Immature natural killer cell (primary cell): Measurements from ENCODE around the gene CUEDC1. TPM values are rescaled to one million over a fixed set of nuclear protein-coding genes. Genes with fewer than 3 reads are reported as not detected.
A peak's percentile ranks its signal among the peaks of the same experiment; 100 is the strongest.
"Not testable (repeated sequence)": the region's sequence is repeated elsewhere in the genome, so short reads cannot be mapped to it uniquely, and the experiment has no call there.

ENCODE experiments used
- DNase-seq, 3 donors: peaks; one replicate each; pipeline ENCODE4 v3.0.0; 2022; ENCODE audit warnings: mixed read lengths in 1 of 3
- H3K27ac Mint-ChIP-seq, 6 donors: one replicate each; pipeline ENCODE4 v1.8.0; 2020; ENCODE audit warnings: mixed read lengths in 6 of 6, mild to moderate bottlenecking in 5 of 6, inconsistent platforms in 4 of 6, moderate library complexity in 3 of 6
- H3K27me3 Mint-ChIP-seq, 3 donors: one replicate each; pipeline ENCODE4 v1.8.0; 2020 to 2021; ENCODE audit warnings: low read depth in 3 of 3, mild to moderate bottlenecking in 3 of 3, mixed read lengths in 3 of 3, moderate library complexity in 3 of 3, inconsistent platforms in 1 of 3
- H3K36me3 Mint-ChIP-seq, 3 donors: one replicate each; pipeline ENCODE4 v1.8.0; 2020; ENCODE audit warnings: mixed read lengths in 3 of 3, inconsistent platforms in 2 of 3, mild to moderate bottlenecking in 2 of 3
- H3K4me1 Mint-ChIP-seq, 2 donors: one replicate each; pipeline ENCODE4 v1.8.0; 2020; ENCODE audit warnings: inconsistent platforms in 2 of 2, mild to moderate bottlenecking in 2 of 2, mixed read lengths in 2 of 2, moderate library complexity in 1 of 2
- H3K4me3 Mint-ChIP-seq, 5 donors: one replicate each; pipeline ENCODE4 v1.8.0; 2020; ENCODE audit warnings: mild to moderate bottlenecking in 5 of 5, mixed read lengths in 5 of 5, inconsistent platforms in 3 of 5, moderate library complexity in 3 of 5
- H3K9me3 Mint-ChIP-seq, 6 donors: one replicate each; pipeline ENCODE4 v1.8.0; 2020; ENCODE audit warnings: mild to moderate bottlenecking in 6 of 6, mixed read lengths in 6 of 6, inconsistent platforms in 4 of 6, moderate library complexity in 3 of 6
- polyA plus RNA-seq, 3 donors: library from polyadenylated mRNA; unstranded; fragments of 300-500 nt; fragmentation: Illumina TruSeq; gene quantifications; one replicate each; pipeline ENCODE4 v1.2.3, GENCODE V29; 2021

Gene CUEDC1
- polyA plus RNA-seq, 3 donors from 2014 or later, result 0.43 to 2.5 (median 0.52) TPM

DNA sequence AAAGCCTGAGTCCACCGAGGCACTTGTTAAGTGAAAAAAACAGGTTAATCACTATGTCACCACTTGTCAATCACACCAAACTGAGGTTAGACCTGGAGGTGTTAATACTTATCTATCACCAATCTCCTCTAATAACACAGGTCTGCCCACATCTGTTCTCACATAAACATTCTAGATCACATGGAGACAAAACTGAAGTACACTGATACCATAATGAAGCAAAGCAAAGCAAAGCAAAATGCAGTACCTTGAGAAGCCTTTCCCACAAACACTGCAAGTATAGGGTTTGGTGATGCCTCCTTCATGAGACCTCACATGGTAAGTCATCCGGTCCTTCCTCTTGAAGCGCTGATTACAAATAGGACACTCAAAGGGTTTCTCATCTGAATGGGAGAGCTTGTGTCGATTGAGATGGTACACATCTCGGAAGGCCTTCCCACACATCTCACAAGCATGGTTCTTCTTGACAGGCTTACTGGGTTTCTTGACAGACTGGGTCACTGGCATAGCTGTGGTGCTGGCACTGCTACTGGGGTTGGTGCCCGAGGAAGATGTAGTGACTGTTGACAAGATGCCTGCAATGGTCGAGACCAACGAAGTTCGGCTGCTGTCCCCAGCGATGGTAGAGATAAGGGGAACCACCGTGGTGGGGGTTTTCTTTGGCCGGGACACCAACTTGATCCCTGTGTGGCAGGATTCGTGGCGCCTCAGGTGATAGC lies 27.4 kb upstream of the CUEDC1 start:
- Mint-ChIP-seq H3K9me3 (no peaks in the 10 kb centered on the region), H3K4me3 (peak overlapping the region; percentile 12 to 96 (median 61)), H3K4me1 (peaks cover 64 to 74% of the 10 kb centered on the region in 2 donors), H3K27ac (peak overlapping the region; percentile 1 to 86 (median 50)), H3K27me3 (peaks cover 0 to 10% (median 5%) of the 10 kb centered on the region in 3 donors), H3K36me3 (peaks cover 9 to 39% (median 18%) of the 10 kb centered on the region in 3 donors)
- peak; percentile 55 to 74 (median 64) for DNase-seq

DNA sequence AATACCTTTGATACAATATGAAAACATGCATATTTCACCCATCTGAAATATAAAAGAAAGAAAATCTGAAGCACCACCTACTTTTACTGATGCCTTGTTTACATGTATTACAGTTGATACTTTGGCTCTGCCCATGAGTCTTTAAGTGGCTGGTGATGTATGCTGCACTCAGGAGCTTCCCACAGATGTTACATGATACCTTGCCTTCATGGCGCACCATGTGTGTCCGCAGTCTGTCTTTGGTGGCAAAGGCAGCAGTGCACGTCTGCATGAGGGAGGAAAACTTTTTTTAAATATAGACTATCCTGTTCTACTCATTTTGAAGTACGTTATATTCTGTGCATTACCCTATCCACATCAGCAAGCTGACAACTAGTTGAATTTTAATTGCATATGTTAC lies 25.3 kb upstream of the CUEDC1 start:
- H3K36me3 Mint-ChIP-seq, result peaks cover 25 to 57% (median 30%) of the 10 kb centered on the region in 3 donors
- no peak for DNase-seq
- no peak overlapping the region for H3K4me3 Mint-ChIP-seq

DNA sequence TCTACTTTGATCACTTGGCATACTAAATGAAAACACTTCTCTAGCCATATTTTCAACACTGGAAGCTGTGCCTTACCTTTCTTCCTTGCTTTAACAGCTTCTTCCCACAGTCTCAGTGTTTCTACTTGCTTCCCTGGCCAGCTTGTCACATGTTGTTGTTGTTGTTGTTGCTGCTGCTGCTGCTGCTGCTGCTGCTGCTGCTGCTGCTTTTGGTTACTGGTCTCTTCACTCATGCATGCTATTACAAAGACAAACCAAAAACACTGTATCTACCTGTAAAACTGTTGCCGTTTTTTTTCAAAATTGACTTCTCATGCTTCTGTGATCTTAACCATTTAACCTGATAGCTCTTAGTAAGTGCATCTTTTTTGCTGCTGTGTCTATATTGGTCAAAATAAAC lies 23.9 kb upstream of the CUEDC1 start:
- Mint-ChIP-seq H3K9me3 (no peaks in the 10 kb centered on the region), H3K4me3 (no peak overlapping the region), H3K36me3 (peaks cover 30 to 64% (median 36%) of the 10 kb centered on the region in 3 donors), H3K27me3 (peaks cover 0 to 2% (median 0%) of the 10 kb centered on the region in 3 donors), H3K4me1 (peaks cover 35 to 52% of the 10 kb centered on the region in 2 donors), H3K27ac (no peak overlapping the region)
- DNase-seq, result no peak

More for the DNA sequence above, 25.3 kb upstream of the CUEDC1 start:
- Mint-ChIP-seq H3K27me3 (peaks cover 0 to 2% (median 0%) of the 10 kb centered on the region in 3 donors), H3K9me3 (no peaks in the 10 kb centered on the region), H3K4me1 (peaks cover 49 to 67% of the 10 kb centered on the region in 2 donors), H3K27ac (peak overlapping the region in 1 of 6 donors; percentile 30)

GRCh38 chr17:57976594-57976993 lies 21.4 kb upstream of the CUEDC1 start:
- H3K27me3 Mint-ChIP-seq, result peaks cover 0 to 2% (median 0%) of the 10 kb centered on the region in 3 donors
- H3K9me3 Mint-ChIP-seq, result no peaks in the 10 kb centered on the region
- H3K4me3 Mint-ChIP-seq, result no peak overlapping the region
- no peak for DNase-seq
- peak overlapping the region in 2 of 6 donors; percentile 2 to 33 for H3K27ac Mint-ChIP-seq
- peaks cover 11 to 27% of the 10 kb centered on the region in 2 donors for H3K4me1 Mint-ChIP-seq
- H3K36me3 Mint-ChIP-seq, result peaks cover 27 to 64% (median 34%) of the 10 kb centered on the region in 3 donors

DNA sequence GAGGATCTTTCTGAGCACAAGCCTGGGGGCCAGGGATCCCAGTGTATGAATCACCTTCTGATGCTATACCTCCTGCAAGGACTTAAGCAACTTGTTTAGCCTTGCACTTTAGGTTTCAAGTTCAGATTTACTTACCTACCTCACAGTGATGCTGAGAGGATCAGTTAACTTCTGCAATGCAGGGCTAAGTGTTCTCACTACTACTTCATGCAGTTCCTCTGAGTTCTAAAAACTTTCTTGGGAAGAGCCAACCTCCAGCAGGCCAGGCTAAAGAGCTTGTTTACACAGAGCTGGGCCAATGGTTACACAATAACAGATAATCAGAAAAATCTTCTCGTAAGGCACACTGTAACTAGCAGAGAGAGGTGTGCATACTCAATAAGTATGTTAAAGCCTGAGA lies 19.8 kb upstream of the CUEDC1 start:
- H3K27ac Mint-ChIP-seq, result no peak overlapping the region
- peaks cover 25 to 56% (median 34%) of the 10 kb centered on the region in 3 donors for H3K36me3 Mint-ChIP-seq
- DNase-seq, result no peak
- peaks cover 5 to 12% of the 10 kb centered on the region in 2 donors for H3K4me1 Mint-ChIP-seq
- H3K4me3 Mint-ChIP-seq, result no peak overlapping the region
- H3K27me3 Mint-ChIP-seq, result peaks cover 0 to 2% (median 0%) of the 10 kb centered on the region in 3 donors
- no peaks in the 10 kb centered on the region for H3K9me3 Mint-ChIP-seq

DNA sequence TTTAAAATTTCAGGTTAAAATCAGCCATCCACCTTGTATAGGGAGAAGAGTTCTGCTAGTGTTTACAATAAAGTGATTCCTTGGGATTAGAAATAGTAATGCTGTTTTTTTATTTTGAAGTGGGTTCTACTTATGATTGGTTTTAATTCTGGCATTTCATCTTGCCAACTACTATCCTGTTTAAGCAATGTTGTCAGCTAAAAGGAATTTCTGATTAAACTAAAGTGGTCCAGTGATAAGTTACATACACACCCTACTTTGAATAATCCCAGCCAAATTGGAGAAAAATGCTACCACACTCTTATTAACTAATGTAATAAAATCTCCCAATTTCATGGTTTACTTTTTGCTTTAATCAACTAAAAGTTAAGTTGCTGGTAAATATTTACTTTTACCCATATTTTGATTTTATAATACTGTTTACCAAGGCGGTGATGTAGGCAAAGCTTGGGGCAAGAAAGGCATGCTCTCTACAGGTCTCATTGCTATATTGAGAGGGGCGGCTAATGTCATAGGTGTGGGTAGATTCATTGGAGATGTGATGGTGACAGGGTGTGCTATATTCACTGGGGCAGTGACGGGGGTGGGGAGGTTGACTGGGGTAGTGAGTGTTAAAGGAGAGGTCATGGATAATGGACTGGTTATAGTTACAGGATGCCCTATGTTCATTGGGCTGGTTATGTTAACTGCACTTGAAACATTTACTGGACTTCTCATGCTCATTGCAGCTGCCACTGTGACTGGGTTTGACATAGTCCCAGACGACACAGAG lies 19.0 kb upstream of the CUEDC1 start:
- H3K27ac Mint-ChIP-seq, H3K9me3 Mint-ChIP-seq, H3K27me3 Mint-ChIP-seq: not testable (repeated sequence)

DNA sequence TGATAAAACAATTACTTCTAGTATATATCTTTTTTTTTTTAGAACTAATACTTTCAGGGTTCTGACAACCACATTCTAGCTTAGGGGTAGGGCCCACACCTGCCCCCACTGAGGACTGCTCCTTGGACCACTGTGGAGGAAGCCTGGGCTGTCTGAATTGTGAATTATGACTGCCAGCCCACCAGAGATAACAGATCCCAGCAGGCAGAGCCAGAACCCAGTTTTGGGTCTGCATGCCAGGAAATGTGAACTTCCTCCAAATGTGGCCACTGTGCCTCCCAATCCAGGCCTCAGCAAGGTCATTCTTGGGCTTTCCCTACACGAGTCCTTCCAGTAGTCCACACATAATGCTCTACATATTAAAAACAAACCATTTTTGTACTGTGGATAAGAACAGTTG lies 16.9 kb upstream of the CUEDC1 start:
- Mint-ChIP-seq H3K36me3 (peaks cover 18 to 38% (median 23%) of the 10 kb centered on the region in 3 donors), H3K9me3 (no peaks in the 10 kb centered on the region), H3K4me3 (no peak overlapping the region), H3K27ac (peak overlapping the region in 1 of 6 donors; percentile 17), H3K4me1 (peaks cover 1 to 9% of the 10 kb centered on the region in 2 donors), H3K27me3 (peaks cover 0 to 3% (median 0%) of the 10 kb centered on the region in 3 donors)
- DNase-seq, result no peak

More for the DNA sequence above, 19.0 kb upstream of the CUEDC1 start:
- H3K4me3 Mint-ChIP-seq, DNase-seq, H3K4me1 Mint-ChIP-seq: not testable (repeated sequence)
- peaks cover 22 to 53% (median 34%) of the 10 kb centered on the region in 3 donors for H3K36me3 Mint-ChIP-seq

DNA sequence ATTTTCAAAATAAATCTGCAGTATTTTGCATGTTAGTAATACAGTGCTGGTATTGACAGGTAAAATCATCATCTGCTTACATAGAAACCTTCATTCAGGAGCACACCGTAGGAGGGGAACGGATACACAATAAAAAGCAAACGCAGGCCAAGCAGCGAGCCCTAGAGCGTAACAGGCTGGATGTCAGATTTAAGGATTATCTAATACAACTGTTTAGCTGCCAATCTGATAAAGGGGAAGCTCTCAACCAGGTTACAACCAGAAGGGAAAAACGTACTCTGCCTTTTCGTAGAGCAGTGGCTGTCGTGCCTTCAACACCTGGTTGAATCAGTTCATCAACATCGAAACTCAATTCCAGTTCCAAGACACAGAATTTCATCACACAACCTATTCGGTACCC lies 16.4 kb upstream of the CUEDC1 start:
- peaks cover 1 to 7% of the 10 kb centered on the region in 2 donors for H3K4me1 Mint-ChIP-seq
- peak overlapping the region in 1 of 6 donors; percentile 62 for H3K27ac Mint-ChIP-seq
- H3K4me3 Mint-ChIP-seq, result no peak overlapping the region
- no peak for DNase-seq
- H3K9me3 Mint-ChIP-seq, result no peaks in the 10 kb centered on the region
- H3K27me3 Mint-ChIP-seq, result peaks cover 0 to 2% (median 0%) of the 10 kb centered on the region in 3 donors
- peaks cover 13 to 32% (median 17%) of the 10 kb centered on the region in 3 donors for H3K36me3 Mint-ChIP-seq

- peak overlapping the region in 2 of 6 donors; percentile 0 to 35 for H3K27ac Mint-ChIP-seq
- H3K4me1 Mint-ChIP-seq, result peaks cover 0 to 1% of the 10 kb centered on the region in 2 donors
- peaks cover 6 to 24% (median 11%) of the 10 kb centered on the region in 3 donors for H3K36me3 Mint-ChIP-seq
These were observed 15.5 kb upstream of the CUEDC1 start for GRCh38 chr17:57970710-57971109.

DNA sequence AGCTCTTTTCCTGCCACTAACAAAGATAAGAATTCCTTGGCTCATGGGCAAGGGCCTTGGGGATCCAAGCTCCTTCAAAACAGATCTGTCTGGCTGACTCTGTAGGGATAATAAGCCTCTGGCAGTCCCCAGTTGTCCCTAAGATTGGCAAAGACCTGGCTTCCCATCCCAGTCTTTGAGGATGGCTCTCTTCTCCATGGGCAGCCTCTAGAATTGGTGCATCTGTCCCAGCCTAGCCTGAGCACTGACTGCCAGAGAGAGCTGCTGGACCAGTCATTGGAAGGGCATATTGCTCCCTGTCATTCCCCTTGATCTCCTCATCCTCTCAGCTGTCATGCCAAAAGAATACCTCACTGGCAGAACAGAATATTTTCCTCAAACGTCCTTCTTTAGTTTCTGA lies 13.2 kb upstream of the CUEDC1 start:
- peaks cover 0 to 5% (median 0%) of the 10 kb centered on the region in 3 donors for H3K27me3 Mint-ChIP-seq
- H3K4me3 Mint-ChIP-seq, result no peak overlapping the region
- no peaks in the 10 kb centered on the region for H3K9me3 Mint-ChIP-seq
- H3K36me3 Mint-ChIP-seq, result peaks cover 0 to 12% (median 8%) of the 10 kb centered on the region in 3 donors
- DNase-seq, result no peak
- no peak overlapping the region for H3K27ac Mint-ChIP-seq
- no peaks in the 10 kb centered on the region for H3K4me1 Mint-ChIP-seq

More at GRCh38 chr17:57970710-57971109, 15.5 kb upstream of the CUEDC1 start:
- peaks cover 0 to 2% (median 0%) of the 10 kb centered on the region in 3 donors for H3K27me3 Mint-ChIP-seq
- no peaks in the 10 kb centered on the region for H3K9me3 Mint-ChIP-seq
- DNase-seq, result no peak
- H3K4me3 Mint-ChIP-seq, result no peak overlapping the region

DNA sequence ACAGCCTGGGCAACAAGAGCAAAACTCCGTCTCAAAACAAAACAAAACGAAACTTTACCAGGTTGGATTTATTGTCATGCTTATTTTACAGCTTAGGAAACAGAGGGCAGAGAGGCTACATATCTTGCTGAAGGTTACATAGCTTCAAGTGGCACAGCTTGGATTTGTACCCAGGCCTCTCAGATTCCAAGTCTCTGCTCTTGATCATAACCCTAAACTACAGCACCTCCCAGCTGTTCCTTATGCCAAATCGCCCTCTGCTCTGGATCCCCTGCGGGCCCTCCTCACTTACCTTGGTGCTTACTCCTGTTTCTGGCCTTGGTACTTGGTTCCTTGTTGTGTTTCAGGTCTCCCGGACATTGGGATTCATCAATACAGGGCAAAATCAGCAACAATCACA lies 11.7 kb upstream of the CUEDC1 start:
- no peak for DNase-seq
- Mint-ChIP-seq H3K27me3 (peaks cover 0 to 10% (median 3%) of the 10 kb centered on the region in 3 donors), H3K9me3 (no peaks in the 10 kb centered on the region), H3K36me3 (peaks cover 0 to 5% (median 4%) of the 10 kb centered on the region in 3 donors), H3K4me1 (no peaks in the 10 kb centered on the region), H3K4me3 (no peak overlapping the region), H3K27ac (no peak overlapping the region)

DNA sequence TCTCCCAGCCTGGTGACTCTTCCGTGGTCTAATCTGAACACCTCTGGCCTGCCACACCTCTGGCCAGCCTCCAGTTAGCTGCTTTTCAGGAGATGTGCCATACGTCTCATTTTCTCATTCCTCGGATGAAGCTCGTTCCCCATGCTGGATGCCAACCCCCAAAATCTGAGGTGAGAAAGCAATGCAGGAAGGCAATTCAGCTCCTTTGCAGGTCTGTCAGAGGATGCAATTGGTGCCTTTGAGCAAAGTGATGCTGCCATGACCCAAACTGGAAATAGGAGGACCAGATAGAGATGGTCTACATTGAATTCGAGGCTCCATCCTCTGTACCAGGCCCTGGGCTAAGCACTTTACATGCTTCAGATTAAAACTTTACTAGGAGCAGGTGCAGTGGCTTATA lies 11.0 kb upstream of the CUEDC1 start:
- peaks cover 0 to 4% (median 0%) of the 10 kb centered on the region in 3 donors for H3K36me3 Mint-ChIP-seq
- H3K27ac Mint-ChIP-seq, result no peak overlapping the region
- peaks cover 0 to 10% (median 3%) of the 10 kb centered on the region in 3 donors for H3K27me3 Mint-ChIP-seq
- H3K4me3 Mint-ChIP-seq, result no peak overlapping the region
- DNase-seq, result no peak
- H3K4me1 Mint-ChIP-seq, result no peaks in the 10 kb centered on the region
- no peaks in the 10 kb centered on the region for H3K9me3 Mint-ChIP-seq

- H3K9me3 Mint-ChIP-seq, result no peaks in the 10 kb centered on the region
- peaks cover 0 to 4% (median 0%) of the 10 kb centered on the region in 3 donors for H3K36me3 Mint-ChIP-seq
- H3K27ac Mint-ChIP-seq, result no peak overlapping the region
- no peak for DNase-seq
- H3K4me3 Mint-ChIP-seq, result no peak overlapping the region
- no peaks in the 10 kb centered on the region for H3K4me1 Mint-ChIP-seq
- H3K27me3 Mint-ChIP-seq, result peaks cover 0 to 10% (median 3%) of the 10 kb centered on the region in 3 donors
These were observed 10.4 kb upstream of the CUEDC1 start for GRCh38 chr17:57965521-57966160.
